ENCODE results near the gene NRF1. TPM values are rescaled to one million over a fixed set of nuclear protein-coding genes. Genes with fewer than 3 reads are reported as not detected.

The NRF1 gene
- total and polyA plus RNA-seq, 2 of the 13 experiments (the other 11 are each of a cell fraction or from before 2014, with no cell fraction given), result 9.3 to 10.1 TPM

DNA sequence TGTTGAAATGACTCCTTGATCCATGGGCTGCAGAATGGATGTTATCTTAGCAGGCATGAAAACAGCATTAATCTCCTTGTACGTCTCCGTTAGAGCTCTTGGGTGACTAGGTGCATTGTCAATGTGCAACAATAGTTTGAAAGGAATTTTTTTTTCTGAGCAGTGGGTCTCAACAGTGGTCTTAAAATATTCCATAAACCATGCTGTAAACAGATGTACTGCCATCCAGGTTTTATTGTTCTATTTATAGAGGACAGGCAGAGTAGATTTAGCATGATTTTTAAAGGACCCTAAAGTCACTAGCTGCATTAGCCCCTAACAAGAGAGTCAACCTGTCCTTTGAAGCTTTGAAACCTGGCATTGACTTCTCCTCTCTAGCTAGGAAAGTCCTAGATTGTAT, 64.0 kb downstream of the NRF1 start:
- H3K27ac ChIP-seq (ENCODE audit: extremely low read length, insufficient read depth, low read length), result no peak overlapping the region
- no TSS peak for BruUV-seq (replicated peaks)
- ATAC-seq (no peak), DNase-seq (ENCODE audit: low spot score) (no peak), FAIRE-seq (no peak)
- H3K4me2 ChIP-seq (ENCODE audit: low read depth, low read length), result no peak overlapping the region
- H3K36me3 ChIP-seq (replicated peaks in 1 of 2; ENCODE audit: control insufficient read depth in 1 of 2, insufficient read depth in 2 of 2, low read length in 2 of 2), result peaks cover 3 to 46% of the 10 kb centered on the region in 2 experiments
- no peaks in the 10 kb centered on the region for H3K4me1 ChIP-seq (ENCODE audit: insufficient read depth, low read length)
- intact Hi-C loops (cut with micrococcal nuclease; ENCODE audit: unreplicated experiment) (no loop called here), in situ Hi-C loops (cut with HindIII; ENCODE audit: extremely low pct_ligation_motif_present, low pct_unique_long_range_greater_than_20kb) (no loop called here)
- ChIA-PET CTCF (ENCODE audit: low intra/inter-chr PET ratio, low total read pairs) (no interaction called here), POLR2A (no interaction called here)
- WGBS (ENCODE audit: low lambda C conversion rate), result 96% methylated on average over 2 of the region's 2 CpGs
- H3K79me2 ChIP-seq (ENCODE audit: insufficient read depth, low read length), result no peaks in the 10 kb centered on the region
- H4K20me1 ChIP-seq (ENCODE audit: insufficient read depth, low read length), result no peaks in the 10 kb centered on the region
- H3K4me3 ChIP-seq (replicated peaks in 1 of 3; ENCODE audit: insufficient read depth in 1 of 3, low read depth in 2 of 3, low read length in 3 of 3), result no peak overlapping the region
- H3K27me3 ChIP-seq (ENCODE audit: control insufficient read depth in 1 of 2, insufficient read depth in 2 of 2, low read length in 2 of 2), result no peaks in the 10 kb centered on the region
- H3K9me3 ChIP-seq (ENCODE audit: low read length), result no peaks in the 10 kb centered on the region
- no peak overlapping the region for H2AFZ ChIP-seq (ENCODE audit: low read length)
- no peak overlapping the region for H3K9ac ChIP-seq (ENCODE audit: insufficient read depth, low read depth, low read length)
- no peak for TF ChIP-seq MBNL3 (CRISPR knock-in tag; conservative IDR thresholded peaks at IDR 0.05)

GRCh38 chr7:129676017-129676897, 64.7 kb downstream of the NRF1 start:
- no peak for TF ChIP-seq ZSCAN25 (CRISPR knock-in tag; IDR thresholded peaks at IDR 0.05)
- Histone ChIP-seq H3K36me3 (replicated peaks in 1 of 2; ENCODE audit: control insufficient read depth in 1 of 2, insufficient read depth in 2 of 2, low read length in 2 of 2) (peaks cover 3 to 46% of the 10 kb centered on the region in 2 experiments), H2AFZ (ENCODE audit: low read length) (no peak overlapping the region), H3K9me3 (ENCODE audit: low read length) (no peaks in the 10 kb centered on the region), H3K4me1 (ENCODE audit: insufficient read depth, low read length) (no peaks in the 10 kb centered on the region), H3K27me3 (ENCODE audit: control insufficient read depth in 1 of 2, insufficient read depth in 2 of 2, low read length in 2 of 2) (no peaks in the 10 kb centered on the region), H3K4me3 (replicated peaks in 1 of 3; ENCODE audit: insufficient read depth in 1 of 3, low read depth in 2 of 3, low read length in 3 of 3) (no peak overlapping the region), H3K79me2 (ENCODE audit: insufficient read depth, low read length) (no peaks in the 10 kb centered on the region), H3K27ac (ENCODE audit: extremely low read length, insufficient read depth, low read length) (no peak overlapping the region), H3K9ac (ENCODE audit: insufficient read depth, low read depth, low read length) (no peak overlapping the region), H4K20me1 (ENCODE audit: insufficient read depth, low read length) (no peaks in the 10 kb centered on the region), H3K4me2 (ENCODE audit: low read depth, low read length) (no peak overlapping the region)
- ATAC-seq (no peak), FAIRE-seq (no peak), DNase-seq (ENCODE audit: low spot score) (no peak)
- no TSS peak for BruUV-seq (replicated peaks)
- in situ Hi-C loops (cut with HindIII; ENCODE audit: extremely low pct_ligation_motif_present, low pct_unique_long_range_greater_than_20kb), result no loop called here
- CTCF ChIA-PET (ENCODE audit: low intra/inter-chr PET ratio, low total read pairs), result no interaction called here
- WGBS (ENCODE audit: low lambda C conversion rate), result 98% methylated on average over 7 of the region's 7 CpGs
- intact Hi-C loops (cut with micrococcal nuclease; ENCODE audit: unreplicated experiment), result no loop called here
- POLR2A ChIA-PET, result no interaction called here
